Liver (tissue), 3 donors: Measurements from ENCODE around the gene HEXIM2.

ENCODE experiments used
- JUND ChIP-seq, 2 donors: IDR thresholded peaks; 2 replicates each; pipeline ENCODE4 v1.6.1; 2016; ENCODE audit warnings: antibody characterized with exemption in 2 of 2
- MAX ChIP-seq: IDR thresholded peaks from 2 replicates; pipeline ENCODE4 v1.6.1; 2016; ENCODE audit warnings: antibody characterized with exemption
- RAD21 ChIP-seq, 2 donors: IDR thresholded peaks; 2 replicates each; pipeline ENCODE4 v1.6.1; 2016; ENCODE audit warnings: antibody characterized with exemption in 2 of 2, mild to moderate bottlenecking in 2 of 2
- TF ChIP-seq, protein P1 (sequence below): fragments of 150-350 bp; IDR thresholded peaks from 2 replicates; pipeline ENCODE4 v1.5.1; 2017; ENCODE audit warnings: improper control_type of control experiment, low read depth, low read length; ENCODE audit not compliant: missing input control
- donor health status: healthy.
- donor health status: healthy.

DNA sequence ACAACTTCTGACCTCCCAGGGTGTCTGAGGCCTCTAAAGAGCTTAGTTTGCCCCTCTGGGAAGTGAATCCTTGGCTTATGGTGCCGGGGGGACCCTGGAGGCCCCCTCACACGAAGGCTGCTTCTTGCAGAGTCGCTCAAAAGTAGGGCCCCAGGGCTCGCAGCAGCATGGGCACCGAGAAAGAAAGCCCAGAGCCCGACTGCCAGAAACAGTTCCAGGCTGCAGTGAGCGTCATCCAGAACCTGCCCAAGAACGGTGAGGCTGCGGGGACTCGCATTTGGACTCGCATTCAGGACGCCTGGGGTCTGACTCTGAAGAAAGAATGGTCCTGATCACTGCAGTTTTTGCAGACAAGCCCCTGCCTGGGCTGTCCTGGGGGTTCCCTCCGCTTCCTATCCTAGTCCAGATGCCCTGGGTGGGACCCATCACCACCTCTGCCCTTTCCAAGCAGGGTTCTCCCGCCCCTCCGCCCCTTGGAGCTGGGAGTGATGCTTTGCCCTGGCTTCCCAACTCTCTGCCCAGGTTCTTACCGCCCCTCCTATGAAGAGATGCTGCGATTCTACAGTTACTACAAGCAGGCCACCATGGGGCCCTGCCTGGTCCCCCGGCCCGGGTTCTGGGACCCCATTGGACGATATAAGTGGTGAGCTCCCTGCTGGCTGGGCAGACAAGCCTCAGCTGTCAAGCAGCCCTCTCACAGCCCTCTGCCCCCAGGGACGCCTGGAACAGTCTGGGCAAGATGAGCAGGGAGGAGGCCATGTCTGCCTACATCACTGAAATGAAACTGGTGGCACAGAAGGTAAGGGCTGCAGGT lies 25.5 kb upstream of the HEXIM2 start:
- TF ChIP-seq, protein P1, sequence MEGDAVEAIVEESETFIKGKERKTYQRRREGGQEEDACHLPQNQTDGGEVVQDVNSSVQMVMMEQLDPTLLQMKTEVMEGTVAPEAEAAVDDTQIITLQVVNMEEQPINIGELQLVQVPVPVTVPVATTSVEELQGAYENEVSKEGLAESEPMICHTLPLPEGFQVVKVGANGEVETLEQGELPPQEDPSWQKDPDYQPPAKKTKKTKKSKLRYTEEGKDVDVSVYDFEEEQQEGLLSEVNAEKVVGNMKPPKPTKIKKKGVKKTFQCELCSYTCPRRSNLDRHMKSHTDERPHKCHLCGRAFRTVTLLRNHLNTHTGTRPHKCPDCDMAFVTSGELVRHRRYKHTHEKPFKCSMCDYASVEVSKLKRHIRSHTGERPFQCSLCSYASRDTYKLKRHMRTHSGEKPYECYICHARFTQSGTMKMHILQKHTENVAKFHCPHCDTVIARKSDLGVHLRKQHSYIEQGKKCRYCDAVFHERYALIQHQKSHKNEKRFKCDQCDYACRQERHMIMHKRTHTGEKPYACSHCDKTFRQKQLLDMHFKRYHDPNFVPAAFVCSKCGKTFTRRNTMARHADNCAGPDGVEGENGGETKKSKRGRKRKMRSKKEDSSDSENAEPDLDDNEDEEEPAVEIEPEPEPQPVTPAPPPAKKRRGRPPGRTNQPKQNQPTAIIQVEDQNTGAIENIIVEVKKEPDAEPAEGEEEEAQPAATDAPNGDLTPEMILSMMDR = no peak
- TF ChIP-seq MAX (no peak), RAD21 (IDR thresholded peaks at IDR 0.05) (no peak), JUND (IDR thresholded peaks at IDR 0.05) (no peak)
